Measurements from ENCODE around the gene TMC1.
A peak's percentile ranks its signal among the peaks of the same experiment; 100 is the strongest.

TMC1 gene

DNA sequence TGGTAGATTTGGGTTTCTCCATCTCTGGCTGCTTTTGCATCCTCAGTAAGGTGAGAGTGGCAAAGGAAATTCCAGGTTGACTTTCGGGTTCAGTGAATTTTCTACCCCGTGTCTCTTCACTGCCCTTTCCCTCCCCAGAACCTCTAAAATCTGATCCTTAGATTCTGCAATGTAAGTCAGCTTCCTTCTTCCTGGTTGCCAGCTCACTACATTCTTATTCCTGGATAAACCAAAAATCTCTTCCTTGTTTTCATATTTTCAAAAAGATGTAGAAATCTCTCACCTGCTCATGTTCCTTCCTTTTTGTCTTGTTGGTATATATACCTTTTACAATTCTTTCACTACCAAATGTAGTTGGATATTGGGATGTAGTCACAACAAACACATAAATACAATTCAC is 145.8 kb downstream of the TMC1 start:
- ATAC-seq (ENCODE audit: low read depth): no peak
- no peaks in the 10 kb centered on the region for H3K27me3 ChIP-seq (ENCODE audit: insufficient read depth, poor library complexity, severe bottlenecking)
- TF ChIP-seq, protein P1, sequence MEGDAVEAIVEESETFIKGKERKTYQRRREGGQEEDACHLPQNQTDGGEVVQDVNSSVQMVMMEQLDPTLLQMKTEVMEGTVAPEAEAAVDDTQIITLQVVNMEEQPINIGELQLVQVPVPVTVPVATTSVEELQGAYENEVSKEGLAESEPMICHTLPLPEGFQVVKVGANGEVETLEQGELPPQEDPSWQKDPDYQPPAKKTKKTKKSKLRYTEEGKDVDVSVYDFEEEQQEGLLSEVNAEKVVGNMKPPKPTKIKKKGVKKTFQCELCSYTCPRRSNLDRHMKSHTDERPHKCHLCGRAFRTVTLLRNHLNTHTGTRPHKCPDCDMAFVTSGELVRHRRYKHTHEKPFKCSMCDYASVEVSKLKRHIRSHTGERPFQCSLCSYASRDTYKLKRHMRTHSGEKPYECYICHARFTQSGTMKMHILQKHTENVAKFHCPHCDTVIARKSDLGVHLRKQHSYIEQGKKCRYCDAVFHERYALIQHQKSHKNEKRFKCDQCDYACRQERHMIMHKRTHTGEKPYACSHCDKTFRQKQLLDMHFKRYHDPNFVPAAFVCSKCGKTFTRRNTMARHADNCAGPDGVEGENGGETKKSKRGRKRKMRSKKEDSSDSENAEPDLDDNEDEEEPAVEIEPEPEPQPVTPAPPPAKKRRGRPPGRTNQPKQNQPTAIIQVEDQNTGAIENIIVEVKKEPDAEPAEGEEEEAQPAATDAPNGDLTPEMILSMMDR (IDR thresholded peaks at IDR 0.05; ENCODE audit: poor library complexity, severe bottlenecking): no peak

DNA sequence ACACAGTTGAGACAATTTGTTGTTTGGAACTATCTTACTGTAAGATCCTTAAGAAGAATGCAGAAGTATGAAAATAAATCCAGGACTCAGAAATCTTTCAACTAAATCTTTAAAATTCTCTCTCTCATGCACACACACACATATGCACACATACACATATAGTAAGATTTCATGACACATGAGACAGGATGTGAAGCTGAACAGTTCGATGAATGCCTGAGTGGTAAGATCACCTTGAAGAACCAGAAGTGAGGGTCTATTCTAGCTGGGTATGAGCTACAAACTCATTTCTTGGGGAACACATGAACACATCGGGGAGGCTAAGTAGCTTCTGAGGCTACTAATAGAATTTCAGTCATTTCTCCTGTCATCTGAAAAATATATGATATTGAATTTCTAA is 153.6 kb downstream of the TMC1 start:
- DNase-seq (ENCODE audit: low spot score) (no peak), ATAC-seq (ENCODE audit: low read depth) (peak; percentile 44; the same call in 2 of the 3 replicates)
- H3K4me1 ChIP-seq (ENCODE audit: insufficient read depth, poor library complexity, severe bottlenecking): peaks cover 12% of the 10 kb centered on the region
- H3K36me3 ChIP-seq (ENCODE audit: low read depth): no peaks in the 10 kb centered on the region
- TF ChIP-seq, protein P1 (IDR thresholded peaks at IDR 0.05; ENCODE audit: poor library complexity, severe bottlenecking): no peak
- H3K4me3 ChIP-seq (ENCODE audit: severe bottlenecking): no peak overlapping the region
- H3K27me3 ChIP-seq (ENCODE audit: insufficient read depth, poor library complexity, severe bottlenecking): no peaks in the 10 kb centered on the region
- no peaks in the 10 kb centered on the region for H3K9me3 ChIP-seq (ENCODE audit: severe bottlenecking)
- peak overlapping the region; percentile 36 for H3K27ac ChIP-seq (ENCODE audit: poor library complexity, severe bottlenecking)

More for the DNA sequence above, 145.8 kb downstream of the TMC1 start:
- H3K36me3 ChIP-seq (ENCODE audit: low read depth): no peaks in the 10 kb centered on the region
- no peak overlapping the region for H3K27ac ChIP-seq (ENCODE audit: poor library complexity, severe bottlenecking)
- H3K9me3 ChIP-seq (ENCODE audit: severe bottlenecking): no peaks in the 10 kb centered on the region
- peaks cover 7% of the 10 kb centered on the region for H3K4me1 ChIP-seq (ENCODE audit: insufficient read depth, poor library complexity, severe bottlenecking)
- no peak for DNase-seq (ENCODE audit: low spot score)
- no peak overlapping the region for H3K4me3 ChIP-seq (ENCODE audit: severe bottlenecking)

GRCh38 chr9:72675586-72675985 is 154.2 kb downstream of the TMC1 start:
- peak; percentile 88 for ATAC-seq (ENCODE audit: low read depth)
- peaks cover 12% of the 10 kb centered on the region for H3K4me1 ChIP-seq (ENCODE audit: insufficient read depth, poor library complexity, severe bottlenecking)
- H3K27me3 ChIP-seq (ENCODE audit: insufficient read depth, poor library complexity, severe bottlenecking): no peaks in the 10 kb centered on the region
- TF ChIP-seq, protein P1 (IDR thresholded peaks at IDR 0.05; ENCODE audit: poor library complexity, severe bottlenecking): no peak
- peak overlapping the region; percentile 36 for H3K27ac ChIP-seq (ENCODE audit: poor library complexity, severe bottlenecking)
- no peaks in the 10 kb centered on the region for H3K9me3 ChIP-seq (ENCODE audit: severe bottlenecking)
- DNase-seq (ENCODE audit: low spot score): no peak
- no peaks in the 10 kb centered on the region for H3K36me3 ChIP-seq (ENCODE audit: low read depth)
- no peak overlapping the region for H3K4me3 ChIP-seq (ENCODE audit: severe bottlenecking)

DNA sequence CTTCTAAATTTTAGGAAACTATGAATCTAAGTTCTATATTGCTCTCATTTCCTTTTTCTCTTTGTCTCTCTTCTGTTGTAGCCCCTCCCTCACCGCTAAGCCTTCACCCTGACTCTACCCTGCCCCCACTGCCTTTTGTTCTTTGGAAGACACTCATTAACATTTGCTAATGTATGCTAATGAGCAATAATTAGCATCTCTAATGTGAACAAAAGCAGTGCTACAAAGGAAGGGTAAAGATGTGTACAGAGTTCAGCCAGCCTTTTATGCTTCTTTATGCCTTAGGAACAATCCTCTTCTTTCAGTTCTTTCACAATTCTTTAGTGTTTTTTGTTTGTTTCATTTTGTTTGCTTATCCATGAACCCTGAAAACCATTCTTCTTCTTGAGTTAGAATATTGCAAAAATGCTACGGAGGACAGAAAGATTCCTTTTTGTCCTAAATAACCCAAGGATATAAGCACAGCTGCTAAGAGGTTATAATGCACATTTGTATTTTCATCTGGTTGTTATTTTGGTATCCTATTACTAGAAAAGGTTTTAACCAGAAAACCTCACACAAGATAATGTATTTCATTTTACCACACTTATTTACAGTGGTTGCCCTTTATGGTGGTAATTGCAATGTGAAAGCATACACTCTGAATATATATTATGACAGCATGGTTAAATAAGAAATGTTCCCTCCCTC is 159.3 kb downstream of the TMC1 start:
- Histone ChIP-seq H3K27ac (ENCODE audit: poor library complexity, severe bottlenecking) (no peak overlapping the region), H3K36me3 (ENCODE audit: low read depth) (no peaks in the 10 kb centered on the region), H3K9me3 (ENCODE audit: severe bottlenecking) (no peaks in the 10 kb centered on the region), H3K4me1 (ENCODE audit: insufficient read depth, poor library complexity, severe bottlenecking) (peaks cover 5% of the 10 kb centered on the region), H3K4me3 (ENCODE audit: severe bottlenecking) (no peak overlapping the region), H3K27me3 (ENCODE audit: insufficient read depth, poor library complexity, severe bottlenecking) (no peaks in the 10 kb centered on the region)
- no peak for ATAC-seq (ENCODE audit: low read depth)
- DNase-seq (ENCODE audit: low spot score): no peak
- TF ChIP-seq, protein P1 (IDR thresholded peaks at IDR 0.05; ENCODE audit: poor library complexity, severe bottlenecking): no peak

DNA sequence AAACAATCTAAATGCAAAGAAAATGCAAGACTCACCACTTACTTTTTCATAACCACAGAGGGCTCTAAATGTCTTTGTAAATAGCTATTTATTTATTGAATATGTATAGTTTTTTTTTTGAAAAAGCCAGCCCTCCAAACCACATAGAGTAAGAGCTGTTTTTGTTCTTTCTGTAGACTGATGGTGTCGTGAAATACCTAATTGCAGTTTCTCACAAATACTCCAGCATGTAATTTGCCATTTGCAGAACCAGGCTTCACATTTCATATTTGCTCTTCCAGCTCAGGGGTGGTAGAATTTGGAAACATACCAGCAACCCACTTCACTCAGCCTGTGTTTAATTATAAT is 159.8 kb downstream of the TMC1 start:
- Histone ChIP-seq H3K36me3 (ENCODE audit: low read depth) (no peaks in the 10 kb centered on the region), H3K4me3 (ENCODE audit: severe bottlenecking) (no peak overlapping the region), H3K4me1 (ENCODE audit: insufficient read depth, poor library complexity, severe bottlenecking) (no peaks in the 10 kb centered on the region), H3K9me3 (ENCODE audit: severe bottlenecking) (no peaks in the 10 kb centered on the region), H3K27me3 (ENCODE audit: insufficient read depth, poor library complexity, severe bottlenecking) (no peaks in the 10 kb centered on the region), H3K27ac (ENCODE audit: poor library complexity, severe bottlenecking) (no peak overlapping the region)
- TF ChIP-seq, protein P1 (IDR thresholded peaks at IDR 0.05; ENCODE audit: poor library complexity, severe bottlenecking): no peak
- DNase-seq (ENCODE audit: low spot score) (no peak), ATAC-seq (ENCODE audit: low read depth) (no peak)
